ENCODE data around the gene PADI6. TPM values are rescaled to one million over a fixed set of nuclear protein-coding genes. Genes with fewer than 3 reads are reported as not detected.

The PADI6 gene
- total and polyA plus RNA-seq, 9 of the 15 experiments (the other 6 are each of a cell fraction or from before 2014, with no cell fraction given) = not detected

DNA sequence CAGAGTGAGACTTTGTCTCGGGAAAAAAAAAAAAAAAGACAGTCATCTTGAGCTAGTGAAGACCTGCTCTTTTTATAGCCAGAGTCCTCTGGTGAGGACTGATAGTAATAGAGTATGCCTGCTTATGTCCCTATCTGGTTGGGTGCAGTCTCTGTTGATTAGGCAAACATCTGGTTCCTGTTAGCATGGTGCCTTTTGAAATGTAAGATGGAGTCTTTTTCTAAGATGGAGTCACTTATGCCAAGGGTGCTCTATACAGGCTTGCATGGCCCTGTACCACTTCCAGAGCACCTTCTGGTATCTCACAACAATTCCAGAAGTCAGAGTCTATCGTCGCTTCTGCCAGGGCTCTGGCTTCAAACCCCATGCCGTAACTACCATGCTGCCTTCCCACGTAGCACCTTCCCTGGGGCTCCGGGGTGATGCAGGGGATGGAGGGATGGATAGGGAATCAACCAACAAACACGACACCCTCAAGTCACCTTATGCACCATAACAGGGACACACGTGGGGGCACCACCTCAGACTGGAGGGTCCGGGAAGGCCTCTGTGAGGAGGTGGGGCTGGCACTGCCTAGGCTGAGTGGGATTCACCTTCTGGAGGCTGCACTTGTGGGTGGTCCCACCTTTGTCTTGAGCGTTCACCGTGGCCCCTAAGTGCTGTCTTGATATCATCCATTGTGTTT is 11.6 kb upstream of the PADI6 start (continued):
- TF ChIP-seq, protein P1, sequence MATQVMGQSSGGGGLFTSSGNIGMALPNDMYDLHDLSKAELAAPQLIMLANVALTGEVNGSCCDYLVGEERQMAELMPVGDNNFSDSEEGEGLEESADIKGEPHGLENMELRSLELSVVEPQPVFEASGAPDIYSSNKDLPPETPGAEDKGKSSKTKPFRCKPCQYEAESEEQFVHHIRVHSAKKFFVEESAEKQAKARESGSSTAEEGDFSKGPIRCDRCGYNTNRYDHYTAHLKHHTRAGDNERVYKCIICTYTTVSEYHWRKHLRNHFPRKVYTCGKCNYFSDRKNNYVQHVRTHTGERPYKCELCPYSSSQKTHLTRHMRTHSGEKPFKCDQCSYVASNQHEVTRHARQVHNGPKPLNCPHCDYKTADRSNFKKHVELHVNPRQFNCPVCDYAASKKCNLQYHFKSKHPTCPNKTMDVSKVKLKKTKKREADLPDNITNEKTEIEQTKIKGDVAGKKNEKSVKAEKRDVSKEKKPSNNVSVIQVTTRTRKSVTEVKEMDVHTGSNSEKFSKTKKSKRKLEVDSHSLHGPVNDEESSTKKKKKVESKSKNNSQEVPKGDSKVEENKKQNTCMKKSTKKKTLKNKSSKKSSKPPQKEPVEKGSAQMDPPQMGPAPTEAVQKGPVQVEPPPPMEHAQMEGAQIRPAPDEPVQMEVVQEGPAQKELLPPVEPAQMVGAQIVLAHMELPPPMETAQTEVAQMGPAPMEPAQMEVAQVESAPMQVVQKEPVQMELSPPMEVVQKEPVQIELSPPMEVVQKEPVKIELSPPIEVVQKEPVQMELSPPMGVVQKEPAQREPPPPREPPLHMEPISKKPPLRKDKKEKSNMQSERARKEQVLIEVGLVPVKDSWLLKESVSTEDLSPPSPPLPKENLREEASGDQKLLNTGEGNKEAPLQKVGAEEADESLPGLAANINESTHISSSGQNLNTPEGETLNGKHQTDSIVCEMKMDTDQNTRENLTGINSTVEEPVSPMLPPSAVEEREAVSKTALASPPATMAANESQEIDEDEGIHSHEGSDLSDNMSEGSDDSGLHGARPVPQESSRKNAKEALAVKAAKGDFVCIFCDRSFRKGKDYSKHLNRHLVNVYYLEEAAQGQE (IDR thresholded peaks at IDR 0.05; ENCODE audit: borderline replicate concordance) = no peak
- TF ChIP-seq, protein P1 (CRISPR knock-in tag; IDR thresholded peaks at IDR 0.05; ENCODE audit: low read depth) = peak; percentile 71; the same call in 1 of the 2 replicates
- TF ChIP-seq MEIS2 (IDR thresholded peaks at IDR 0.05; ENCODE audit: partially characterized antibody) (no peak), SOX6 (IDR thresholded peaks at IDR 0.05) (peak; percentile 69; the same call in 1 of the 2 replicates), SMAD3 (CRISPR knock-in tag; conservative IDR thresholded peaks at IDR 0.05) (peak; percentile 99), RFX7 (CRISPR knock-in tag; IDR thresholded peaks at IDR 0.05) (peak; percentile 82; the same call in 1 of the 2 replicates), ZNF184 (CRISPR knock-in tag; IDR thresholded peaks at IDR 0.05) (no peak), FOXK2 (conservative IDR thresholded peaks at IDR 0.05 in 1 of 2, IDR thresholded peaks at IDR 0.05 in 1 of 2; ENCODE audit: low read depth in 2 of 2) (peak; percentile 28 to 50; a peak in 1 of 4 replicates), RB1 (IDR thresholded peaks at IDR 0.05; ENCODE audit: low read depth) (no peak), LCOR (CRISPR knock-in tag; IDR thresholded peaks at IDR 0.05) (no peak)
- TF ChIP-seq, protein P2, sequence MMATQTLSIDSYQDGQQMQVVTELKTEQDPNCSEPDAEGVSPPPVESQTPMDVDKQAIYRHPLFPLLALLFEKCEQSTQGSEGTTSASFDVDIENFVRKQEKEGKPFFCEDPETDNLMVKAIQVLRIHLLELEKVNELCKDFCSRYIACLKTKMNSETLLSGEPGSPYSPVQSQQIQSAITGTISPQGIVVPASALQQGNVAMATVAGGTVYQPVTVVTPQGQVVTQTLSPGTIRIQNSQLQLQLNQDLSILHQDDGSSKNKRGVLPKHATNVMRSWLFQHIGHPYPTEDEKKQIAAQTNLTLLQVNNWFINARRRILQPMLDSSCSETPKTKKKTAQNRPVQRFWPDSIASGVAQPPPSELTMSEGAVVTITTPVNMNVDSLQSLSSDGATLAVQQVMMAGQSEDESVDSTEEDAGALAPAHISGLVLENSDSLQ (IDR thresholded peaks at IDR 0.05) = no peak
- TF ChIP-seq, protein P3, sequence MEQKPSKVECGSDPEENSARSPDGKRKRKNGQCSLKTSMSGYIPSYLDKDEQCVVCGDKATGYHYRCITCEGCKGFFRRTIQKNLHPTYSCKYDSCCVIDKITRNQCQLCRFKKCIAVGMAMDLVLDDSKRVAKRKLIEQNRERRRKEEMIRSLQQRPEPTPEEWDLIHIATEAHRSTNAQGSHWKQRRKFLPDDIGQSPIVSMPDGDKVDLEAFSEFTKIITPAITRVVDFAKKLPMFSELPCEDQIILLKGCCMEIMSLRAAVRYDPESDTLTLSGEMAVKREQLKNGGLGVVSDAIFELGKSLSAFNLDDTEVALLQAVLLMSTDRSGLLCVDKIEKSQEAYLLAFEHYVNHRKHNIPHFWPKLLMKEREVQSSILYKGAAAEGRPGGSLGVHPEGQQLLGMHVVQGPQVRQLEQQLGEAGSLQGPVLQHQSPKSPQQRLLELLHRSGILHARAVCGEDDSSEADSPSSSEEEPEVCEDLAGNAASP (IDR thresholded peaks at IDR 0.05) = no peak
- TF ChIP-seq, protein P4, sequence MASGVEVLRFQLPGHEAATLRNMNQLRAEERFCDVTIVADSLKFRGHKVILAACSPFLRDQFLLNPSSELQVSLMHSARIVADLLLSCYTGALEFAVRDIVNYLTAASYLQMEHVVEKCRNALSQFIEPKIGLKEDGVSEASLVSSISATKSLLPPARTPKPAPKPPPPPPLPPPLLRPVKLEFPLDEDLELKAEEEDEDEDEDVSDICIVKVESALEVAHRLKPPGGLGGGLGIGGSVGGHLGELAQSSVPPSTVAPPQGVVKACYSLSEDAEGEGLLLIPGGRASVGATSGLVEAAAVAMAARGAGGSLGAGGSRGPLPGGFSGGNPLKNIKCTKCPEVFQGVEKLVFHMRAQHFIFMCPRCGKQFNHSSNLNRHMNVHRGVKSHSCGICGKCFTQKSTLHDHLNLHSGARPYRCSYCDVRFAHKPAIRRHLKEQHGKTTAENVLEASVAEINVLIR (CRISPR knock-in tag; IDR thresholded peaks at IDR 0.05) = peak; percentile 93
- TF ChIP-seq, protein P5, sequence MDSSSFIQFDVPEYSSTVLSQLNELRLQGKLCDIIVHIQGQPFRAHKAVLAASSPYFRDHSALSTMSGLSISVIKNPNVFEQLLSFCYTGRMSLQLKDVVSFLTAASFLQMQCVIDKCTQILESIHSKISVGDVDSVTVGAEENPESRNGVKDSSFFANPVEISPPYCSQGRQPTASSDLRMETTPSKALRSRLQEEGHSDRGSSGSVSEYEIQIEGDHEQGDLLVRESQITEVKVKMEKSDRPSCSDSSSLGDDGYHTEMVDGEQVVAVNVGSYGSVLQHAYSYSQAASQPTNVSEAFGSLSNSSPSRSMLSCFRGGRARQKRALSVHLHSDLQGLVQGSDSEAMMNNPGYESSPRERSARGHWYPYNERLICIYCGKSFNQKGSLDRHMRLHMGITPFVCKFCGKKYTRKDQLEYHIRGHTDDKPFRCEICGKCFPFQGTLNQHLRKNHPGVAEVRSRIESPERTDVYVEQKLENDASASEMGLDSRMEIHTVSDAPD (CRISPR knock-in tag; IDR thresholded peaks at IDR 0.05) = peak; percentile 99
